ENCODE results near the gene KDM8.

GRCh38 chr16:27216297-27216885 lies 13.1 kb downstream of the KDM8 start:
- TF ChIP-seq, protein P1, sequence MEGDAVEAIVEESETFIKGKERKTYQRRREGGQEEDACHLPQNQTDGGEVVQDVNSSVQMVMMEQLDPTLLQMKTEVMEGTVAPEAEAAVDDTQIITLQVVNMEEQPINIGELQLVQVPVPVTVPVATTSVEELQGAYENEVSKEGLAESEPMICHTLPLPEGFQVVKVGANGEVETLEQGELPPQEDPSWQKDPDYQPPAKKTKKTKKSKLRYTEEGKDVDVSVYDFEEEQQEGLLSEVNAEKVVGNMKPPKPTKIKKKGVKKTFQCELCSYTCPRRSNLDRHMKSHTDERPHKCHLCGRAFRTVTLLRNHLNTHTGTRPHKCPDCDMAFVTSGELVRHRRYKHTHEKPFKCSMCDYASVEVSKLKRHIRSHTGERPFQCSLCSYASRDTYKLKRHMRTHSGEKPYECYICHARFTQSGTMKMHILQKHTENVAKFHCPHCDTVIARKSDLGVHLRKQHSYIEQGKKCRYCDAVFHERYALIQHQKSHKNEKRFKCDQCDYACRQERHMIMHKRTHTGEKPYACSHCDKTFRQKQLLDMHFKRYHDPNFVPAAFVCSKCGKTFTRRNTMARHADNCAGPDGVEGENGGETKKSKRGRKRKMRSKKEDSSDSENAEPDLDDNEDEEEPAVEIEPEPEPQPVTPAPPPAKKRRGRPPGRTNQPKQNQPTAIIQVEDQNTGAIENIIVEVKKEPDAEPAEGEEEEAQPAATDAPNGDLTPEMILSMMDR (IDR thresholded peaks at IDR 0.05): no peak
- TF ChIP-seq POLR2A (IDR thresholded peaks at IDR 0.05; ENCODE audit: low read depth) (no peak), EP300 (IDR thresholded peaks at IDR 0.05) (no peak)
